ENCODE measurements around the gene SLC6A11.

The SLC6A11 gene

GRCh38 chr3:10892622-10893021 lies 76.6 kb downstream of the SLC6A11 start:
- no peak for DNase-seq
- H3K4me1 Mint-ChIP-seq (ENCODE audit: low read depth in 2 of 2) = peaks cover 0 to 2% of the 10 kb centered on the region in 2 donors
- H3K9me3 Mint-ChIP-seq = peaks cover 4 to 7% of the 10 kb centered on the region in 2 donors
- no peak for ATAC-seq (replicated peaks)
- no peak overlapping the region for H3K4me3 Mint-ChIP-seq
- H3K27me3 Mint-ChIP-seq = peaks cover 12 to 51% of the 10 kb centered on the region in 2 donors
- H3K27ac Mint-ChIP-seq = no peak overlapping the region
- no peaks in the 10 kb centered on the region for H3K36me3 Mint-ChIP-seq (ENCODE audit: insufficient read depth)

- Mint-ChIP-seq H3K4me3 (no peak overlapping the region), H3K27ac (no peak overlapping the region), H3K27me3 (peaks cover 6 to 42% of the 10 kb centered on the region in 2 donors), H3K9me3 (peaks cover 6 to 22% of the 10 kb centered on the region in 2 donors), H3K36me3 (ENCODE audit: insufficient read depth) (no peaks in the 10 kb centered on the region), H3K4me1 (ENCODE audit: low read depth in 2 of 2) (no peaks in the 10 kb centered on the region)
- DNase-seq (no peak), ATAC-seq (replicated peaks) (no peak)
Observed at GRCh38 chr3:10901296-10901945, 85.4 kb downstream of the SLC6A11 start.

DNA sequence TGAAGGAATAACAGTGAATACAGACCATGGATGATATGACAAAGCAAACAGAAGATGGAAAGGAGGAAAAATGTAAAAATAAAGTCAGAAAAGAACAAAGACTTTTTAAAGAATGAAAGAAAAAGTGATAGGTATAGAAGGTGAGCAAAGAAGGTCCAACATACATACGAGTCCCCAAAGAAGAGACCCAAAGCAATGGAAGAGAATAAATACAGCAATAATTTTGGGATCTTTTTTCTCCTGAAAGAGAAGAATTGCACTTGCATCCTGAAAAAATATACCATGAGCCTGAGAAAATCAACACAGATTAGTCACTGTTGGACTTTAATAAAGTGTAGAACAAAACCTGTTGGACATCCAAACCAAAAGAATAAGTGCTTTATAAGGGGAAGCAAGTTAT lies 91.2 kb downstream of the SLC6A11 start:
- Mint-ChIP-seq H3K9me3 (peaks cover 10 to 14% of the 10 kb centered on the region in 2 donors), H3K27me3 (peaks cover 8 to 14% of the 10 kb centered on the region in 2 donors), H3K27ac (no peak overlapping the region), H3K36me3 (ENCODE audit: insufficient read depth) (no peaks in the 10 kb centered on the region), H3K4me1 (ENCODE audit: low read depth in 2 of 2) (no peaks in the 10 kb centered on the region), H3K4me3 (no peak overlapping the region)
- ATAC-seq (replicated peaks) = no peak
- DNase-seq = no peak

DNA sequence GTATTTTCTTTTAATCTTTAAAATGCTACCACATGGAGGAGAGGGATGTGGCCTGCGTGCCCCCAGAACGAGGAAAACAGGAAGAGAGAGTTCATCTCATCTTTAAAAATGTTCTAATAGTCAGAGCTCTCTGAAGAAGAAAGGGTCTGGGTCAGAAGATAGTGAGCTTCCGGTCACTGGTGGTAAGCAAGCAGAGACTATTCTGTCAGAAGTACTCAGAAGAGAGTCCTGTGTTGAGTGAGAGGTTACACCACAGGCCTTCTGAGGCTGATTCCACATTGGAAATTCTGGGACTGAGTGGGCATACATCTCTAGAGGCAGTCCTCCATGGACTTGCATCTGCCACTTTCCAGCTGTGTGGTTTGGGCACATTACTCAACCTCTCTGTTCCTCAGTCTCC lies 94.3 kb downstream of the SLC6A11 start:
- no peaks in the 10 kb centered on the region for H3K4me1 Mint-ChIP-seq (ENCODE audit: low read depth in 2 of 2)
- H3K36me3 Mint-ChIP-seq (ENCODE audit: insufficient read depth) = no peaks in the 10 kb centered on the region
- H3K27ac Mint-ChIP-seq = no peak overlapping the region
- ATAC-seq (replicated peaks) = no peak
- no peak overlapping the region for H3K4me3 Mint-ChIP-seq
- DNase-seq = no peak
- H3K27me3 Mint-ChIP-seq = peaks cover 25% of the 10 kb centered on the region in 2 donors
- H3K9me3 Mint-ChIP-seq = peaks cover 10 to 14% of the 10 kb centered on the region in 2 donors

- Mint-ChIP-seq H3K4me3 (no peak overlapping the region), H3K27ac (no peak overlapping the region), H3K9me3 (peaks cover 3 to 10% of the 10 kb centered on the region in 2 donors), H3K27me3 (peaks cover 18 to 32% of the 10 kb centered on the region in 2 donors), H3K36me3 (ENCODE audit: insufficient read depth) (no peaks in the 10 kb centered on the region), H3K4me1 (ENCODE audit: low read depth in 2 of 2) (no peaks in the 10 kb centered on the region)
- no peak for ATAC-seq (replicated peaks)
- DNase-seq = no peak
Observed at GRCh38 chr3:10911350-10912002, 95.4 kb downstream of the SLC6A11 start.

GRCh38 chr3:10912786-10913185 lies 96.8 kb downstream of the SLC6A11 start:
- Mint-ChIP-seq H3K36me3 (ENCODE audit: insufficient read depth) (no peaks in the 10 kb centered on the region), H3K4me3 (no peak overlapping the region), H3K27me3 (peaks cover 22 to 46% of the 10 kb centered on the region in 2 donors), H3K4me1 (ENCODE audit: low read depth in 2 of 2) (no peaks in the 10 kb centered on the region), H3K27ac (no peak overlapping the region), H3K9me3 (no peaks in the 10 kb centered on the region)
- DNase-seq = no peak
- no peak for ATAC-seq (replicated peaks)

- H3K27me3 Mint-ChIP-seq = peaks cover 26 to 71% of the 10 kb centered on the region in 2 donors
- H3K4me1 Mint-ChIP-seq (ENCODE audit: low read depth in 2 of 2) = no peaks in the 10 kb centered on the region
- no peaks in the 10 kb centered on the region for H3K36me3 Mint-ChIP-seq (ENCODE audit: insufficient read depth)
- no peaks in the 10 kb centered on the region for H3K9me3 Mint-ChIP-seq
- no peak overlapping the region for H3K27ac Mint-ChIP-seq
- no peak overlapping the region for H3K4me3 Mint-ChIP-seq
- DNase-seq = no peak
- no peak for ATAC-seq (replicated peaks)
Observed at GRCh38 chr3:10915376-10915775, 99.3 kb downstream of the SLC6A11 start.

DNA sequence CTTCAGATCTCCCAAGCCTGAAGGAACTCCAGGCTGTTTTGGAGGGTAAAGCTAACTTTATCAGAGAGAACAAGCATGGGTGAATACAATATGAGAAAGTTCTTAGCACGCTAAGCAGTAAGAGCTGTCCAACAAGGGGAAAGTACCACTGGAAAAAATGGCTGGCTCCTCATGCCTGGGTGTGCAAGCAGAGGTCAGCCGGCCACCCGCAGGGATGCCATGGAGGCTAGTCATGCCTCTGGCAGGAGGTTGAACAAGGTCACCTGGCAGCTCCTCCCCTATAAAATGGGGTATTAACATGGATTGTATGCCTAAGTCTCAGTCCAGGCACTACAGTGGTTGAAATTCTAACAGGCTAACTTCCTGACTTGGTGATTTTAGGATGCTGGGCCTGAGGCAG lies 101.1 kb downstream of the SLC6A11 start:
- H3K4me3 Mint-ChIP-seq = no peak overlapping the region
- ATAC-seq (replicated peaks) (no peak), DNase-seq (no peak)

DNA sequence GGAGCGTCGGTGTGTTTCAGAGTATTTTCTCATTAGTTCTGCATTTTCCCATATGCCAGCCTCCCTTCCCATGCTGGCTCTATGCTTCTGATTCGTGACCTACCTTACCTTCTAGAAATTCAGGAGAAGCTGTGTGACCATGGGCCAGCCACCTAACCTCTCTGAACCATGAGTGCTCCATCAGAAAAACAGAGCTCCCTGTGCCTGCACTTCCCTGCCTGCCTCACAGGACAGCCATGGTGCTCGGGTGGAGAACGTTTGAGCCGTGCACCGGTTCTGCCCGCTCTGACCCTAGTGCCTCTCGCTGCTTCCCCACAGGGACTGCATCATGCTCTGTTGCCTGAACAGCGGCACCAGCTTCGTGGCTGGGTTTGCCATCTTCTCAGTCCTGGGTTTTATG lies 102.0 kb downstream of the SLC6A11 start:
- peaks cover 36 to 78% of the 10 kb centered on the region in 2 donors for H3K27me3 Mint-ChIP-seq
- DNase-seq = no peak
- no peaks in the 10 kb centered on the region for H3K36me3 Mint-ChIP-seq (ENCODE audit: insufficient read depth)
- no peak overlapping the region for H3K4me3 Mint-ChIP-seq
- no peak for ATAC-seq (replicated peaks)
- H3K4me1 Mint-ChIP-seq (ENCODE audit: low read depth in 2 of 2) = no peaks in the 10 kb centered on the region
- H3K9me3 Mint-ChIP-seq = no peaks in the 10 kb centered on the region
- H3K27ac Mint-ChIP-seq = no peak overlapping the region

More for the DNA sequence above, 101.1 kb downstream of the SLC6A11 start:
- H3K4me1 Mint-ChIP-seq (ENCODE audit: low read depth in 2 of 2) = no peaks in the 10 kb centered on the region
- H3K27ac Mint-ChIP-seq = no peak overlapping the region
- peaks cover 37 to 80% of the 10 kb centered on the region in 2 donors for H3K27me3 Mint-ChIP-seq
- H3K9me3 Mint-ChIP-seq = no peaks in the 10 kb centered on the region
- H3K36me3 Mint-ChIP-seq (ENCODE audit: insufficient read depth) = no peaks in the 10 kb centered on the region

DNA sequence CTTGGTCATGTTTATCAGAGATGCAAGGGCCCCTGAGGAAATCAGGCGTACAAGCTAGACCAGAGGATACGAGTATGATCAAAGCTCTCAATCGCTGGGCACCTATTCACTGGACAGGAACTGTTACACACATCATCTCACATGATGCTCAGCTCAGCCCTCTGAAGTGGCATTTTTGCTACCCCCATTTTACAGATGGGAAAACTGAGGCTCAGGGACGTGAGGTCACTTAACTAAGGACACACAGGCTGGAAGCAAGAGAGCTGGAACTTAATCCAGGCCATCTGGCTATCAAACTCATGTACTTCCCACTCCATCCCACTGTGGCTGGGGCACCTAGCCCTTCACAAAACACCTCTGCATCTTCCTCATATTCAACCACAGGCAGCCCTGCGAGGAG lies 103.6 kb downstream of the SLC6A11 start:
- peaks cover 0 to 2% of the 10 kb centered on the region in 2 donors for H3K9me3 Mint-ChIP-seq
- peaks cover 34 to 75% of the 10 kb centered on the region in 2 donors for H3K27me3 Mint-ChIP-seq
- no peaks in the 10 kb centered on the region for H3K4me1 Mint-ChIP-seq (ENCODE audit: low read depth in 2 of 2)
- ATAC-seq (replicated peaks) = no peak
- no peak overlapping the region for H3K27ac Mint-ChIP-seq
- H3K36me3 Mint-ChIP-seq (ENCODE audit: insufficient read depth) = no peaks in the 10 kb centered on the region
- H3K4me3 Mint-ChIP-seq = no peak overlapping the region
- no peak for DNase-seq

- Mint-ChIP-seq H3K27ac (no peak overlapping the region), H3K9me3 (peaks cover 0 to 2% of the 10 kb centered on the region in 2 donors), H3K4me1 (ENCODE audit: low read depth in 2 of 2) (no peaks in the 10 kb centered on the region), H3K4me3 (no peak overlapping the region), H3K27me3 (peaks cover 35 to 44% of the 10 kb centered on the region in 2 donors), H3K36me3 (ENCODE audit: insufficient read depth) (no peaks in the 10 kb centered on the region)
- DNase-seq (no peak), ATAC-seq (replicated peaks) (no peak)
Observed at GRCh38 chr3:10925436-10926255, 109.6 kb downstream of the SLC6A11 start.

GRCh38 chr3:10926256-10926810 lies 110.3 kb downstream of the SLC6A11 start:
- ATAC-seq (replicated peaks) = no peak
- Mint-ChIP-seq H3K4me1 (ENCODE audit: low read depth in 2 of 2) (no peaks in the 10 kb centered on the region), H3K36me3 (ENCODE audit: insufficient read depth) (no peaks in the 10 kb centered on the region)

GRCh38 chr3:10926811-10927521 lies 110.9 kb downstream of the SLC6A11 start:
- Mint-ChIP-seq H3K27ac (no peak overlapping the region), H3K4me3 (no peak overlapping the region), H3K27me3 (peaks cover 25 to 35% of the 10 kb centered on the region in 2 donors), H3K36me3 (ENCODE audit: insufficient read depth) (no peaks in the 10 kb centered on the region), H3K4me1 (ENCODE audit: low read depth in 2 of 2) (no peaks in the 10 kb centered on the region), H3K9me3 (peaks cover 0 to 2% of the 10 kb centered on the region in 2 donors)
- DNase-seq (no peak), ATAC-seq (replicated peaks) (no peak)

More at GRCh38 chr3:10926256-10926810, 110.3 kb downstream of the SLC6A11 start:
- DNase-seq = no peak
- peaks cover 29 to 37% of the 10 kb centered on the region in 2 donors for H3K27me3 Mint-ChIP-seq
- H3K4me3 Mint-ChIP-seq = no peak overlapping the region
- peaks cover 0 to 2% of the 10 kb centered on the region in 2 donors for H3K9me3 Mint-ChIP-seq
- H3K27ac Mint-ChIP-seq = no peak overlapping the region
